IMR-90 (cell line): ENCODE results near the gene HS6ST3. TPM values are rescaled to one million over a fixed set of nuclear protein-coding genes. Genes with fewer than 3 reads are reported as not detected.

Experiments
- ATAC-seq: fragments of 200-7000 bp; cut with Tn5 transposase; 2 replicates; pipeline ENCODE4 v1.9.1; 2020; ENCODE audit warnings: low read depth, mild to moderate bottlenecking, moderate library complexity
- BruUV-seq: library from RNA; stranded (reverse); fragments of 400-500 nt; replicated peaks from 2 replicates; lab custom pipeline; 2021; lab: Mats Ljungman, UMichigan
- CTCF ChIA-PET: fragments of 300-600 bp; formaldehyde crosslinking; extraction: SDS; loops from one replicate; lab custom pipeline; 2021; ENCODE audit warnings: antibody characterized with exemption; lab: Yijun Ruan, JAX
- POLR2A ChIA-PET: fragments of 300-600 bp; sonication (Branson Sonifier 250); formaldehyde crosslinking; loops from one replicate; lab custom pipeline; 2022; ENCODE audit warnings: antibody characterized with exemption; ENCODE audit not compliant: unreplicated experiment; lab: Charles Lee
- DNase-seq: peaks from one replicate; pipeline ENCODE4 v3.0.0; 2013
- H2AFZ ChIP-seq: replicated peaks from 2 replicates; pipeline ENCODE3; 2013; ENCODE audit warnings: low read length, mild to moderate bottlenecking; ENCODE audit not compliant: poor library complexity
- H2AK5ac ChIP-seq: 2 replicates; pipeline ENCODE4 v1.6.1; 2013; ENCODE audit warnings: low read depth, low read length, inconsistent platforms
- H2AK9ac ChIP-seq: replicated peaks from 2 replicates; pipeline ENCODE3; 2013; ENCODE audit warnings: mild to moderate bottlenecking, low read depth, low read length, moderate library complexity; ENCODE audit not compliant: poor library complexity
- H2BK120ac ChIP-seq: 2 replicates; pipeline ENCODE4 v1.6.1; 2013; ENCODE audit warnings: low read depth, low read length, inconsistent platforms
- H2BK15ac ChIP-seq: 3 replicates; pipeline ENCODE4 v1.6.1; 2013; ENCODE audit warnings: low read depth, low read length, inconsistent platforms
- H2BK20ac ChIP-seq: 2 replicates; pipeline ENCODE4 v1.6.1; 2013; ENCODE audit warnings: low read depth, mild to moderate bottlenecking, inconsistent platforms, low read length, moderate library complexity
- H2BK5ac ChIP-seq: 2 replicates; pipeline ENCODE4 v1.6.1; 2013; ENCODE audit warnings: mild to moderate bottlenecking, low read depth, low read length, inconsistent platforms; ENCODE audit not compliant: poor library complexity, severe bottlenecking
- H3K14ac ChIP-seq: replicated peaks from 2 replicates; pipeline ENCODE4 v1.6.1; 2013; ENCODE audit warnings: low read depth, low read length, inconsistent platforms
- H3K18ac ChIP-seq: 2 replicates; pipeline ENCODE4 v1.6.1; 2013; ENCODE audit warnings: low read depth, low read length, control low read depth
- H3K23ac ChIP-seq: 2 replicates; pipeline ENCODE4 v1.6.1; 2013; ENCODE audit warnings: low read depth, low read length, inconsistent platforms
- H3K27ac ChIP-seq: 2 replicates; pipeline ENCODE4 v1.5.1; 2013; ENCODE audit warnings: mild to moderate bottlenecking, control low read depth, low read length; ENCODE audit not compliant: insufficient read depth
- H3K27me3 ChIP-seq: 2 replicates; pipeline ENCODE4 v1.6.1; 2013; ENCODE audit warnings: low read length; ENCODE audit not compliant: control insufficient read depth, insufficient read depth
- H3K36me3 ChIP-seq: 2 replicates; pipeline ENCODE4 v1.6.1; 2013; ENCODE audit warnings: low read length, mixed read lengths; ENCODE audit not compliant: control insufficient read depth, insufficient read depth
- H3K4ac ChIP-seq: 2 replicates; pipeline ENCODE4 v1.6.1; 2013; ENCODE audit warnings: low read depth, low read length, inconsistent platforms
- H3K4me1 ChIP-seq: 2 replicates; pipeline ENCODE4 v1.6.1; 2013; ENCODE audit warnings: low read length, mixed read lengths; ENCODE audit not compliant: control insufficient read depth, insufficient read depth
- H3K4me2 ChIP-seq: 2 replicates; pipeline ENCODE4 v1.6.1; 2013; ENCODE audit warnings: low read depth, mild to moderate bottlenecking, control low read depth, low read length, moderate library complexity
- H3K4me3 ChIP-seq: 2 replicates; pipeline ENCODE4 v1.5.1; 2013; ENCODE audit warnings: low read depth, mild to moderate bottlenecking, control low read depth, low read length, moderate library complexity; ENCODE audit not compliant: insufficient read depth
- H3K56ac ChIP-seq: 2 replicates; pipeline ENCODE4 v1.6.1; 2013; ENCODE audit warnings: low read length, inconsistent platforms; ENCODE audit not compliant: insufficient read depth; ENCODE audit errors: extremely low read depth
- H3K79me1 ChIP-seq, 2 experiments: 2 replicates each; pipeline ENCODE4 v1.6.1; 2013; ENCODE audit warnings: low read length in 2 of 2, inconsistent platforms in 1 of 2, low read depth in 1 of 2
- H3K9ac ChIP-seq: 2 replicates; pipeline ENCODE4 v1.6.1; 2013; ENCODE audit warnings: low read depth, low read length, control low read depth
- H3K9me1 ChIP-seq: 2 replicates; pipeline ENCODE4 v1.6.1; 2013; ENCODE audit warnings: low read length, inconsistent platforms; ENCODE audit not compliant: insufficient read depth
- H3K9me3 ChIP-seq: 2 replicates; pipeline ENCODE4 v1.6.1; 2013; ENCODE audit warnings: low read length; ENCODE audit not compliant: control insufficient read depth, insufficient read depth
- H4K20me1 ChIP-seq: 2 replicates; pipeline ENCODE4 v1.6.1; 2013; ENCODE audit warnings: low read length, inconsistent platforms; ENCODE audit not compliant: insufficient read depth
- H4K5ac ChIP-seq: 2 replicates; pipeline ENCODE4 v1.6.1; 2013; ENCODE audit warnings: mild to moderate bottlenecking, low read depth, low read length, control low read depth
- H4K8ac ChIP-seq, 2 experiments: 2 replicates each; pipeline ENCODE4 v1.6.1; 2013; ENCODE audit warnings: low read depth in 2 of 2, low read length in 2 of 2, control low read depth in 1 of 2, inconsistent platforms in 1 of 2
- H4K91ac ChIP-seq: 2 replicates; pipeline ENCODE4 v1.6.1; 2013; ENCODE audit warnings: low read depth, low read length, inconsistent platforms; ENCODE audit not compliant: insufficient read depth
- BHLHE40 ChIP-seq: fragments of 150-350 bp; IDR thresholded peaks from 2 replicates; pipeline ENCODE4 v1.6.1; 2016; ENCODE audit warnings: mild to moderate bottlenecking, low read depth, low read length
- CEBPB ChIP-seq: IDR thresholded peaks from 2 replicates; pipeline ENCODE4 v1.6.1; 2012; ENCODE audit warnings: low read depth, low read length, improper control_type of control experiment
- CHD1 ChIP-seq: IDR thresholded peaks from 2 replicates; pipeline ENCODE4 v1.6.1; 2012; ENCODE audit warnings: low read depth, low read length, improper control_type of control experiment
- CTCF ChIP-seq: conservative IDR thresholded peaks from 2 replicates; pipeline ENCODE4 v1.5.1; 2012; ENCODE audit warnings: mild to moderate bottlenecking, low read depth, low read length, improper control_type of control experiment
- ELK1 ChIP-seq: fragments of 150-350 bp; IDR thresholded peaks from 2 replicates; pipeline ENCODE4 v1.6.1; 2016; ENCODE audit warnings: low read depth, mild to moderate bottlenecking, low read length, moderate library complexity, borderline replicate concordance
- FOS ChIP-seq: fragments of 150-350 bp; IDR thresholded peaks from 2 replicates; pipeline ENCODE4 v1.6.1; 2016; ENCODE audit warnings: low read depth, low read length
- MAFK ChIP-seq: IDR thresholded peaks from 2 replicates; pipeline ENCODE4 v1.6.1; 2012; ENCODE audit warnings: low read depth, low read length, improper control_type of control experiment
- MAZ ChIP-seq: IDR thresholded peaks from 2 replicates; pipeline ENCODE4 v1.6.1; 2012; ENCODE audit warnings: low read depth, mild to moderate bottlenecking, low read length, improper control_type of control experiment, moderate library complexity, borderline replicate concordance
- MXI1 ChIP-seq: IDR thresholded peaks from 2 replicates; pipeline ENCODE4 v1.6.1; 2012; ENCODE audit warnings: low read depth, mild to moderate bottlenecking, low read length, moderate library complexity, borderline replicate concordance
- NFE2L2 ChIP-seq: fragments of 150-350 bp; IDR thresholded peaks from 2 replicates; pipeline ENCODE4 v1.6.1; 2016; ENCODE audit warnings: low read depth, mild to moderate bottlenecking, low read length
- RCOR1 ChIP-seq: IDR thresholded peaks from 2 replicates; pipeline ENCODE4 v1.6.1; 2012; ENCODE audit warnings: mild to moderate bottlenecking, low read length, improper control_type of control experiment; ENCODE audit not compliant: insufficient replicate concordance
- RFX5 ChIP-seq: IDR thresholded peaks from 2 replicates; pipeline ENCODE4 v1.8.0; 2012; ENCODE audit warnings: low read depth, mild to moderate bottlenecking, low read length, moderate library complexity
- SMC3 ChIP-seq: fragments of 150-350 bp; IDR thresholded peaks from 2 replicates; pipeline ENCODE4 v1.6.1; 2016; ENCODE audit warnings: low read depth, mild to moderate bottlenecking, antibody characterized with exemption, low read length, moderate library complexity
- USF2 ChIP-seq: fragments of 150-350 bp; IDR thresholded peaks from 2 replicates; pipeline ENCODE4 v1.6.1; 2017; ENCODE audit warnings: mild to moderate bottlenecking, antibody characterized with exemption, low read length, low read depth
- WGBS, 2 experiments: methylation state at CpG; one replicate each; pipeline versions ENCODE4 v1.1.5 to v1.1.7; 2013; ENCODE audit warnings: missing lambda C conversion rate in 2 of 2; ENCODE audit not compliant: insufficient read length in 1 of 2; ENCODE audit errors: extremely low coverage in 2 of 2; 5-methylcytosine and 5-hydroxymethylcytosine counted together
- dilution Hi-C: fragments of 300-500 bp; cut with HindIII; formaldehyde crosslinking; loops from one replicate; pipeline ENCODE4 v1.14.3; 2018; ENCODE audit warnings: low sequenced_read_pairs; ENCODE audit not compliant: unreplicated experiment
- in situ Hi-C: fragments of 300-500 bp; cut with MboI; formaldehyde crosslinking; loops from 3 replicates; pipeline ENCODE4 v1.14.3; 2019; ENCODE audit warnings: low sequenced_read_pairs, inconsistent platforms, mixed read lengths
- intact Hi-C: fragments of 100-400 bp; cut with micrococcal nuclease; formaldehyde crosslinking; loops from 2 replicates; pipeline ENCODE4 v1.10.0; 2022
- polyA plus RNA-seq, 3 experiments: library from polyadenylated mRNA; depleted of rRNA; stranded (reverse); fragments of >200 nt; gene quantifications; 2 replicates each; pipeline ENCODE4 v1.2.3, GENCODE V29; 2012; ENCODE audit warnings: low replicate concordance in 1 of 3
- total RNA-seq: library from RNA; depleted of rRNA; stranded (reverse); fragments of >200 nt; gene quantifications from 2 replicates; pipeline ENCODE4 v1.2.3, GENCODE V29; 2012

HS6ST3 gene
- total and polyA plus RNA-seq, 2 of the 4 experiments (the other 2 are of a cell fraction): not detected

GRCh38 chr13:96771486-96772367 lies 681.8 kb downstream of the HS6ST3 start:
- no peak for DNase-seq
- Histone ChIP-seq H3K9me3 (no peaks in the 10 kb centered on the region; the same call in 1 of the 2 replicates), H2BK120ac (no peak overlapping the region), H3K9me1 (no peaks in the 10 kb centered on the region), H3K27ac (no peak overlapping the region), H3K4me1 (no peaks in the 10 kb centered on the region), H2BK15ac (no peak overlapping the region), H4K5ac (no peak overlapping the region), H3K27me3 (no peaks in the 10 kb centered on the region), H2BK5ac (no peak overlapping the region), H3K18ac (no peak overlapping the region), H3K4me2 (no peak overlapping the region), H3K4ac (no peak overlapping the region), H4K91ac (no peak overlapping the region), H3K23ac (no peak overlapping the region), H3K9ac (no peak overlapping the region), H3K14ac (no peak overlapping the region), H4K20me1 (no peaks in the 10 kb centered on the region), H3K4me3 (no peak overlapping the region), H3K36me3 (no peaks in the 10 kb centered on the region), H3K56ac (no peak overlapping the region), H4K8ac (no peak overlapping the region), H2AFZ (no peak overlapping the region), H2AK5ac (no peak overlapping the region), H2BK20ac (no peak overlapping the region), H2AK9ac (no peak overlapping the region), H3K79me1 (no peaks in the 10 kb centered on the region)
- WGBS, 2 experiments: 0% methylated on average over 1 of the region's 6 CpGs; no CpG with 5 or more reads in 1 of the 2 experiments
- POLR2A ChIA-PET: no interaction called here
- dilution Hi-C loops (no loop called here), intact Hi-C loops (no loop called here), in situ Hi-C loops (no loop called here)
- CTCF ChIA-PET: interaction anchor here (0.6 kb wide), 1 partner anchor 691 kb away, joined by 4 read pairs; no protein-coding TSS in a partner anchor
- no TSS peak for BruUV-seq
- no peak for ATAC-seq
- no peak for TF ChIP-seq RCOR1
- no peak for TF ChIP-seq ELK1
- no peak for TF ChIP-seq USF2
- TF ChIP-seq NFE2L2: no peak
- no peak for TF ChIP-seq MAZ
- TF ChIP-seq CHD1: no peak
- TF ChIP-seq CEBPB: no peak
- TF ChIP-seq MAFK: no peak
- TF ChIP-seq RFX5: no peak
- no peak for TF ChIP-seq CTCF
- no peak for TF ChIP-seq BHLHE40
- no peak for TF ChIP-seq FOS
- no peak for TF ChIP-seq SMC3
- no peak for TF ChIP-seq MXI1
